ENCODE measurements around the gene JAM2.

GRCh38 chr21:25636727-25637126, 2.3 kb upstream of the JAM2 start:
- TF ChIP-seq CTCF (conservative IDR thresholded peaks at IDR 0.05; ENCODE audit: low read depth, low read length) (no peak), EZH2 (IDR thresholded peaks at IDR 0.05; ENCODE audit: borderline replicate concordance, low read depth, low read length, poor library complexity, severe bottlenecking) (no peak)

Measured in A673 (cell line).